GM18951 (cell line): Measurements from ENCODE around the gene HABP2.

Source experiments
- POLR2A ChIP-seq: IDR thresholded peaks from 4 replicates; pipeline ENCODE4 v1.6.1; 2011; ENCODE audit warnings: mild to moderate bottlenecking; ENCODE audit not compliant: insufficient read length, insufficient read depth; ENCODE audit errors: extremely low read depth
- in situ Hi-C: fragments of 300-500 bp; cut with MboI; formaldehyde crosslinking; loops from one replicate; pipeline ENCODE4 v1.12.0; 2022; ENCODE audit warnings: low sequenced_read_pairs, mixed read lengths, inconsistent platforms; ENCODE audit not compliant: unreplicated experiment

HABP2 gene

DNA sequence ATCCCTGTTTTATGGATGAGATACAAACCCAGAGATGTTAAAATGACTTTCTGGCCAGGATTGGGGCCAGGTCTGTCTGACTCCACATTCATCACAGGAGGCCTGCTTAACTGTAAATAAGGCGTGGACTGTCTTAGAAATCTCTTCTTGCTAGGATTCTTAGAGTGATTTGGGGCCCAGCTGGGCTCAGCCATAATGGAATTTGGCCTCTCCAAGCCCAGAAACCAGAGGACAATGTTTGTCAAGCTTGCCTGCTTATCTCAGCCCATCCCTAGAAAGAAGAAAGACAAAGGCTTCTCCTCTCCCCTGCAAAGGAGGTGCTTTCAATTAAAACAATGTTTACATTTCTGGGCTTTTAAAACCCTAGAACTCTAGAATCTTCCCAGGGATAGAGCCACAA is 2.9 kb downstream of the HABP2 start:
- in situ Hi-C loops, result no loop called here
- TF ChIP-seq POLR2A, result no peak

DNA sequence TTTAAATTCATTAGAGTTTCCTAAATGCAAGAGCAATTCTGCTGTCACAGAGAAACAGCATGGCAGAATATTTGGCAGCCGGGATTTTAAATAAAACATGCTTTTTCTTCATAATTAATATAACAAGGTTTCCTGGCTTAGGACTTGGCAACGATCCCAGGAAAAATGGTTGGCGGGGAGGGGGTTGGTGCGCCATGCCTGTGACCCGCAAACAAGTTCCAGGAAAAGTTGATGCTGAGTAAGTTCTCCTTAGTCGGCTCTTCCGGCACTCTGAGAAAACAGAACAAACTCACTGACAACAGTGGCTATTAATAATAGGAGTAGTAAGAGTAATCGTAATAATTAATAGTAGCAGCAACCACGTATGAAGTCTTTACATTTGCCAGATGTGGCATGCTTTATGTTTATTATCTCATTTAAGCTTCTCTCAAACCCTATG is 4.6 kb downstream of the HABP2 start:
- in situ Hi-C loops, result no loop called here
- TF ChIP-seq POLR2A, result no peak

DNA sequence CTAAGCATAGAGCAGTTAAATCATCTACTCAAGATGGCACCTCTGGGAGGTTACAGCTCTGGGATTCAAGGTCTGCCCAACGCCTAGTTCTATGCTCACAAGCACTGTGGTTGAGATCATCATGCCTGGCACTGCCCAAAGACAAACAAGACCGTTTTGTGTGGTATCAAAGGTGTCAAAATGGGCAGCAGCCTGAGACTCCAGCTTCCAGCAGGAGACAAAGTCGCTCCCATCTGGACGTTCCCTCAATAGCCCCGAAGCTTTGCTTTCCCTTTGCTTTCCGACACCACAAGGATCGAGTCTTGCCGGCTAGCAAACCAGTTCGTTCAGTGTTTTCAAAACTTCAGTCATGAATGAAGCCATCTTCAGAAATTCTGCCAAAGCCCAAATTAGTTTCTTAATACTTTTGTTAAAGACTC is 5.1 kb downstream of the HABP2 start:
- no peak for TF ChIP-seq POLR2A
- in situ Hi-C loops, result no loop called here

DNA sequence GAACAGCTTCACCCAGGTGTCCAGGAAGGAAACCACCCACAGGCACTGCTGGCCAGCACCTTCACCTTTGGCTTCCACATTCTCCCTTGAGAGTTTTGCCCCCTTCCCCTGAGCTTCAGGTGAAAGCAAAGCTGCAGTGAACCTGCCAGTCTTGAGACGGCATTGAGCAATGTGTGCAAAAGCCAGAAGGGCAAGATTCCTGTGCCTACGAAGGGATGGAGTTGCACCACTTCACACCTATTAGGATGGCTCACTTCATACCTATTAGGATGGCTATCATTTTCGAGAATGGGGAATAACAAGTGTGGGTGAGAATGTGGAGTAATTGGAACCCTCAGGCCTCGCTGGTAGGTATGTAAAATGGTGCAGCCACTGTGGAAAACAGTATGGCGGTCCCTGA is 7.2 kb downstream of the HABP2 start:
- in situ Hi-C loops, result no loop called here
- TF ChIP-seq POLR2A, result no peak

DNA sequence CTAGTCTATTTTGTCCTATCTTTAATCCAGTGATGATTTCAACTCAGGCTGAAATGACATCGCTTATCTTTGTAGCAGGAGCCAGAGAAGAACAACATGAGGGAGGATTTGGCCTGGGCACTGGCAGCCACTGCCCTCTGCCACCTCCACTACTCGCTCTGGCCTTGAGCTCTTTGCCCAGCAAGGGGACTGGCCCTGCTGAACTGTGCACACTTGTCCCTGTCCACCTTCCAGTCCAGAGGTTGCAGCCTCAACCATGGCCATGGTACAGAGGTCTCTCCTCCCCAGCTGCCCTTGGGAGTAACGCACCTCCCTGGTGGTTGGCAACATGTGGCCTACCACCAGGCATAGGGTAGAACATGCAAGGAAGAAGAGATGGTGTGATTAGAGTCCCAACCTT is 8.4 kb downstream of the HABP2 start:
- in situ Hi-C loops, result no loop called here
- TF ChIP-seq POLR2A, result no peak

DNA sequence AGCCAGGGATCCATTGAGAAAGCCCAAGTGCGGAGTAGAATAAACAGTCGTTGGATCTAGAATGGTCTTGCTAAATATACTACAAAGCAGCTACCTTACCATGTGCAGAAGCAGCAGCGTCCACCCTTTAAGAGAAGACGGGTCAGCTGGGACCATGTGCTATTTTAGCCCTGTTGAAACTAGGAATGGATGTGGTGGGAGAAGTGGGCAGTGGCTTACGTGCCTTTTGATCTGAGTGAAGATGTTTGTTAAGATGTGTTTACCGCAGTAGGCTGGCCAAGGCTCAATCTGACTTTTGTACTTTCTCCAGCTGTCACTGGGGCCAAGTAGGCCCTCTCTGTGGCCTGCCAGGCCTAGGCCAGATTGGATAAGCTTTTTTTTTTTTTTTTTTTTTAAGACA is 9.2 kb downstream of the HABP2 start:
- in situ Hi-C loops, result no loop called here
- TF ChIP-seq POLR2A, result no peak

DNA sequence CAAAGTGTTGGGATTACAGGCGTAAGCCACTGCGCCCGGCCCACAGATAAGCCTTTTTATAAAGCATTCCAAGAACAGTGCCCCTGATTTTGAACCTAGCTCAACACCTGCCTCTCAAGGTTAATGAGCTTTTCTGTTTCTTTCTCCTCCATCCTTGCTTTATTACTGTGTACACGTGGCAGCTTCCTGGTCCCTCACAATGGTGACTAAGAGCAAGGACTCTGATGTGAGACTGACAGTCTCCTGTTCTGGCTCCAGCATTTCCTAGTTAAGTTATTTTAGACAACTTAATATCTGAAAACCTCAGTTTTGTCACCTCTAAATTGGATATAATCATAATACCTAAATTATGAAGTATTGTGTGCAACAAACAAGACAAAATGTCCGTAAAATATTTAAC is 9.9 kb downstream of the HABP2 start:
- in situ Hi-C loops, result no loop called here
- no peak for TF ChIP-seq POLR2A

DNA sequence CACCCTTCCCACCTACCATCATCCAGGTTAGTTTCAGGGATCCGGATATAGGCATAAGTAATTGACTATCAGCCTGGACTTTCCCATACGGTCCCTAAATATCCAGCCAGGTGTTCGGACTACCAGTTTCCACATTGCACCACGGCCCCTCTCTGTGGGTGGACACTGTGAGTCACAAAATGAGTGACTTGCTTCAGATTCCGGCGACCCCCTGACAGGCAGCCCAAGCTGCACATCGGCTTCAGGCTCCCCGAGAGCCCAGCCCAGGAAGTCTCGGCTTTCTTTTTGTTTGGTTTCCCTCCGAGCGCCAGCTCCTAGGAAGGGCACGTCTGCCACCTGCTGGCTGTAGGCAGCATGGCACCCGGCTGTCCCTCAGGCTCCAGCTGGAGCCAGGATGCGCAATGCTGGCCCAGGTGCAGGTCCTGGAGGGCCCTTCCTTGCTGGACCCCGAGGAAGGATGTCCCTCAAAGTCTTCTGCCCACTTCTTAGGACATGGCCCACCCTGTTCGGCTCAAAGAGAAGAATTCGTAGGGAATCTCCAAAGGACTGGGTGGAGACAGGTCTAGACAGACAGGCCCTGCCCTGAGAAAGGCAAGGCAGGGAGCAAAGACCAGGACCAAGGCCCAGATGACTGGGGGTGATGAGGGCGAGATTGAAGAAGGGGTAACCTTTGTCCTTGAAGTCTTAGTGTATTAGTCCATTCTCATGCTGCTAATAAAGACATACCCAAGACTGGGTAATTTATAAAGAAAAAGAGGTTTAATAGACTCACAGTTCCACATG is 10.6 kb downstream of the HABP2 start:
- in situ Hi-C loops, result no loop called here
- TF ChIP-seq POLR2A, result no peak

DNA sequence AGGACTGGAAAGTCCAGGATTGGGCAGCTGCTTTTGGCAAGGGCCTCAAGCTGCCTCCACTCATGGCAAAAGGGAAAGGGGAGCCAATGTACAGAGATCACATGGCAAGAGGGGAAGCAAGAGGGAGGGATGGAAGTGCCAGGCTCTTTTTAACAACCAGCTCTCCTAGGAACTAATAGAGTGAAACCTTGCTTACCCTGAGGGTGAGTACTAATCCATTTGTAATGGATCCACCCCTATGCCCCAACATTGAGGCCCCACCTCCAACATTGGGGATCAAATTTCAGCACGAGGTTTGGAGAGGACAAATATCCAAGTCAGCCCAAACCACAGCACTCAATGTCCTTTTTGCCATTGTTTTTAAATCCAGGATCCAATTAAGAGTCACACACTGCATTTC is 12.5 kb downstream of the HABP2 start:
- in situ Hi-C loops, result no loop called here
- no peak for TF ChIP-seq POLR2A

DNA sequence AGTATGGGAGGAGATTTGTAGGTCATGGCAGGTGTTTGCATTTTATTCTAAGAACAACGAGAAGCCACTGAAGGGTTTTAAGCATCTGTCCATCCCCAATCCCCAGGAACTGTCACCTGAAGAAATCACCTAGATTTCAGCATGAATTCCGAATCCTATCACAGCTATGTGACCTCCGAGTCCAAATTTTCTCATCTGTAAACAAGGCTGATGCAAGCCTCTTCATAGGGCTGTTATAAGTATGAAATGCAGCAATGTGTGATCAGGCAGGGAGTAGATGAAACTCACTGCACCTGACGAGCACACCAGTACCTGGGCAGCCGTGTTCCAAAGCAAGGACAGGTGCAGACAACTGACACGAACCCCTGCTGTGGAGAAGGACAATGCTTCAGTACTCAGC is 14.0 kb downstream of the HABP2 start:
- no peak for TF ChIP-seq POLR2A
- in situ Hi-C loops, result no loop called here

DNA sequence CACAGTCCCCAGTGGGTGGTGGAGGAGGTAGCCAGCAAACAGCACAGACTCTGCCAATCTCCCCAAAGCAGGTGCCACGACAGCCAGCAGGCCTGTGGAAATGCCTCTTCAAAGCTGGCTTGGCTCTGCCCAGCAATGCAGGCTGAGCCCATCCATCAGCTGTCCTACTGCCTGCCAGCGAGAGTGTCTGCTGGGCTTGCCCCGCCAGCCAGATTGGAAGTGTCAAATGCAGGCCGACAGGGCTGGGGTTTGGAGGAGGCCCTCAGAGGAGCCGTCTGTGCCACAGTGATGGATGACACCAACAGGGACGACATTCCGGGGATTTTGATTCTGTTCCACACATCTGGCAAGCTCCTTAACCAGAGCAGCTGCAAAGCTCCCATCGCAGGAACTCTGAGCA is 16.7 kb downstream of the HABP2 start:
- TF ChIP-seq POLR2A, result no peak
- in situ Hi-C loops, result no loop called here

DNA sequence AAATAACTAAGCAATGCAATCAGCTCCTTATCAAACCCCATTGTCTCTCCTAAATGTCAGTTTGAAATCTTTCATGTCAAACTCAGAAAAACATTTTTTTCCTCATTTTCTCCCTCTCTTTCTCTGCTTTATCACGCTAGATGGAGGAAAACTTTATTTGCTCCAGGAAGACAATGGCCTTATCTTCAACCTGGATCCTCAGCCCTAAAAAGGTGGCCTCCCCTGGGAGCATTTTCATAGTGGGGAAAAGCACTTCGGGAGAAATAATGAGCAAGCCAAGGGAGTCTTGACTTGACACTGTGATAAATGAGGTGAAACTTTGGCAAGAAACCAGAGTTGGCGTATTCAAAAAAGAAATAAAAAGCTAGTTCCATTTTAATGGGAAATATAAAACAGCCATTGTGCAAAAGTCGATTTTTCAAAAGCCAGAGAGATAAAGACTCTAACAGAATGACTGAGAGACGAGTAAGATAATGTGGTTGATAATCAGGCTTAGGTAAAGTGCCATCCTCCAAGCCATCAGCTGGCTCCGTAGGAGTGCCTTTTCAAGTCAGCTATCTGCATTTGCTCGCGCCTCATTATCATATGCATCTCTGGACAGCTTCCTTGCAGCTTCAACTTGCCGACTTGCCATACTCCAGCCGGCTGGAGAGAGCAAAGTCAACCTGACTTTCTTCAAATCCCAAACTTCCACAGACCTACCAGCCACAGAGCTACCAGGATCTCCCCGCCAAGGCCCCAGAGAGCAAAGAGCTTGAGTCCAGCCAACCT is 19.9 kb downstream of the HABP2 start:
- in situ Hi-C loops, result no loop called here
- no peak for TF ChIP-seq POLR2A

DNA sequence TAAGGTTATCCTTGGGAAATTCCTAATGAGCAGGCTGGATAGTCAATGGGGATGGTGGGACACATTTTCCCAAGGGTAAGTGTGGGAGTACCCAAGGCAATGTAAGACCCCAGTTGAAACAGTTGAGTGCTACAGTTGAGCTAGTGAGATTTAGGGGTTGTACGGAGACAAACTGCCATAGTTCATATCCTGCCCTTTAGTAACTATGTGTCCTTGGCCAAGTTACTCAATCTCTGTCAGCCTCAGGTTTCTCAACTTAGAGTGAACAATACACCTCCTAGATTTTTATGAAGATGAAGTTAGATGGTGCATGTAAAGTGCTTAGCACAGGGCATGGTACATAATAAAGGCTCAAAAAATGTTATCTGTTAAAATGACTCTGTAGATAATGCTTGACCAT is 20.5 kb downstream of the HABP2 start:
- no peak for TF ChIP-seq POLR2A
- in situ Hi-C loops, result no loop called here

DNA sequence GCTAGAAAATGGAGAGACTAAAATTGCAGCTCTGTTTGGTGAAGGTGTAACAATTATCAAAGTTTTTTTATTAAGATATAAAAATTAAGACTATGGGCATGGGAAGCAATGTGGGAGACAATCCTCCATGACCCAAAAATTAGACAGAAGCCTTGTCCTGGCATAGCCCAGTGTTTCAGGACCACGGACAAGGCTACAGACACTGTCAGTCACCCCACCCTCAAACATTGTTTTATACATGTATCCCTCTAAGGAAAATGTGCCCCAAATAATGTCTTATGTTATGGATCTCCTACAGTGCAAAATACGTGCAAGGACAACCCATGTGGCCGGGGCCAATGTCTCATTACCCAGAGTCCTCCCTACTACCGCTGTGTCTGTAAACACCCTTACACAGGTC is 24.0 kb downstream of the HABP2 start:
- in situ Hi-C loops, result no loop called here
- TF ChIP-seq POLR2A, result no peak

DNA sequence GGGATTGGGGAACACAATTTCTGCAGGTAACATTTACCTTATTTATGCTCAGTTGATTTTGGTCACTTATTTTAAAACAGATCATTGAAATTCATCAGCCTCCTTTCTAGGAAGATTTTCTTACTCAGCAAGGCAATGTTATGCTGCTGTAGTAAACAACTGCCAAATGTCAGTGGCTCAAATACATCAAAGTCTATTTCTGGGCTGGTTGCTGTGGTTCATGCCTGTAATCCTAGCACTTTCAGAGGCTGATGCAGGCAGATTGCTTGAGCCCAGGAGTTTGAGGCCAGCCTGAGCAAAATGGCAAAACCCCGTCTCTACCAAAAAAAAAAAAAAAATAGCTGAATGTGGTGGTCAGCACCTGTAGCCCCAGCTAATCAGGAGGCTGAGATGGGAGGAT is 25.9 kb downstream of the HABP2 start:
- in situ Hi-C loops, result no loop called here
- no peak for TF ChIP-seq POLR2A

DNA sequence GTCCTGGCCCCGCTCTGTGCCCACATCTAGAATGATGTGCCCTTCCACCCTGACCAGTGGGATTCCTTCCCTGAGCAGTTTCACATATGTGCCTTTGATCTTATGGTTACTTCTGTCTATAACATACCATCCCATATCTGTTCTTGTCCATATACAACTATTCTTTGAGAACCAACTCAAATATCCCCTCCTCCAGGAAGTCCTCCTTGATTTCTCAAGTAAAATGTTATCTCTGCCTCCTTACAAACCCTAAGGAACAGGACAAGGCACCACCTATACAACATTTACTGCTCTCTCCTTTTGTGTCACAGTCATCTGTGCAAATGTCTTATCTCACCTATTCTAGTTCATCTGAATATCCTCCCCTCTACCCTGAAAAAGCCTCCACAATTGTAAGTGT is 28.2 kb downstream of the HABP2 start:
- in situ Hi-C loops, result no loop called here
- no peak for TF ChIP-seq POLR2A
